ENCODE results near the gene PCNX2. TPM values are rescaled to one million over a fixed set of nuclear protein-coding genes. Genes with fewer than 3 reads are reported as not detected.

PCNX2 gene
- polyA plus RNA-seq, 3 donors, result 0.29 to 7.9 (median 0.62) TPM

GRCh38 chr1:232984577-232985425 lies 310.7 kb downstream of the PCNX2 start:
- intact Hi-C loops (cut with micrococcal nuclease), result no loop called here
- peaks cover 0 to 2% (median 0%) of the 10 kb centered on the region in 3 donors for H3K27me3 Mint-ChIP-seq (ENCODE audit: low read depth in 3 of 3)
- no peaks in the 10 kb centered on the region for H3K4me1 Mint-ChIP-seq
- H3K4me1 ChIP-seq (ENCODE audit: control insufficient read depth in 1 of 2, insufficient read depth in 2 of 2, low read length in 2 of 2), result no peaks in the 10 kb centered on the region
- H2AFZ ChIP-seq (ENCODE audit: insufficient read depth, low read depth, low read length, poor library complexity, severe bottlenecking), result no peak overlapping the region
- H3K27ac Mint-ChIP-seq, result peak overlapping the region in 3 of 7 donors; percentile 42 to 57 (median 42)
- H3K36me3 Mint-ChIP-seq, result peaks cover 6 to 15% of the 10 kb centered on the region in 2 donors
- no peak overlapping the region for H3K9ac ChIP-seq (ENCODE audit: insufficient read depth, low read length, poor library complexity, severe bottlenecking)
- no peaks in the 10 kb centered on the region for H3K9me3 ChIP-seq (replicated peaks in 1 of 2; ENCODE audit: control insufficient read depth in 1 of 2, insufficient read depth in 1 of 2, low read length in 2 of 2)
- DNase-seq, result no peak
- TF ChIP-seq CTCF (IDR thresholded peaks at IDR 0.05), result no peak
- no peak overlapping the region for H3K27ac ChIP-seq (ENCODE audit: low read depth in 1 of 2, low read length in 2 of 2)
- H3K79me2 ChIP-seq (ENCODE audit: insufficient read depth, low read length), result no peaks in the 10 kb centered on the region
- no peaks in the 10 kb centered on the region for H4K20me1 ChIP-seq (ENCODE audit: insufficient read depth, low read length)
- no peaks in the 10 kb centered on the region for H3K27me3 ChIP-seq (ENCODE audit: control insufficient read depth in 2 of 2, insufficient read depth in 2 of 2, low read length in 2 of 2)
- no peak overlapping the region for H3K4me3 Mint-ChIP-seq
- H3K4me3 ChIP-seq (replicated peaks in 1 of 3; ENCODE audit: low read depth in 2 of 3, low read length in 3 of 3), result no peak overlapping the region
- no peaks in the 10 kb centered on the region for H3K9me3 Mint-ChIP-seq
- 100% methylated on average over 6 of the region's 10 CpGs for WGBS (ENCODE audit: insufficient coverage)
- no peak overlapping the region for H3K4me2 ChIP-seq (replicated peaks; ENCODE audit: extremely low read depth, low read length, poor library complexity, severe bottlenecking)
- peaks cover 0 to 7% of the 10 kb centered on the region in 2 donors for H3K36me3 ChIP-seq (replicated peaks in 1 of 2; ENCODE audit: control insufficient read depth in 1 of 2, insufficient read depth in 2 of 2, low read length in 2 of 2)

DNA sequence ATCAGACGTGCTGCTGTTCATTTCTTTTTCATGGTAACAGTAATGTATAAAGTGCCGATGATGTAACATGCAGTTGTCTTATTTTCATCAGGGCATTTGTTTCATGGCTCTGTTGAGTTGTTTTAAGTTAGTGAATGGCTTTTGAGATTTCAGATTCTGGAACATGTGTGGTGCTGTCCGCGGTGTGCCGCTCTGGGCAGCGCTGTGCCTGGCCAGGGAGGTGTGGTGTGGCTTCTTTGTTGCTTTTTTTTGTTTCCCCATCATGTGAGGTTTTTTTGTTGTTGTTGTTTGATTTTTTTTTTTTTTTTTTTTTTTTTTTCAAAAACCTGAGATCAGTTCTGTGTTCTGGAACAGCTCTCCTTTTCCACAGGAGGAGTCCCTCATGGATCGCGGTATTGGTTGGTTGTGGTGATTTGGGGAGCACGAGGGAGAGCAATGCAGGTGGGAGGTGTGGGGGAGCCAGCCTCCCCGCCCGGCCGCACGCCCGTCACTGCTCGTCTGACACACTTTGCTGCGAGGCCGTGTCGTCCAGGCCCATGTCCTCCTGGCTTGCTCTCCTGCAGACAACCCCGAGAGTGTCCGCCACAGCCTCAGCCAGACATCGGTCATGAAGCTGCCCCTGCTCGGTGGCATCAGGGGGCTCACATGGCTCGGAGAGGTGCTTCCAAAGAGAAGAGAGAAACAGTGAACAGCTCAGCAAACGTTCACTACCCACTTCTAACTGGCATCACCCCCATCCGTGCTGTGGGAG lies 311.5 kb downstream of the PCNX2 start:
- Histone ChIP-seq H3K4me1 (ENCODE audit: control insufficient read depth in 1 of 2, insufficient read depth in 2 of 2, low read length in 2 of 2) (peaks cover 0 to under 1% of the 10 kb centered on the region in 2 donors), H4K20me1 (ENCODE audit: insufficient read depth, low read length) (no peaks in the 10 kb centered on the region), H3K36me3 (replicated peaks in 1 of 2; ENCODE audit: control insufficient read depth in 1 of 2, insufficient read depth in 2 of 2, low read length in 2 of 2) (peaks cover 0 to 7% of the 10 kb centered on the region in 2 donors), H3K4me3 (replicated peaks in 1 of 3; ENCODE audit: low read depth in 2 of 3, low read length in 3 of 3) (no peak overlapping the region), H3K9me3 (replicated peaks in 1 of 2; ENCODE audit: control insufficient read depth in 1 of 2, insufficient read depth in 1 of 2, low read length in 2 of 2) (no peaks in the 10 kb centered on the region), H3K27me3 (ENCODE audit: control insufficient read depth in 2 of 2, insufficient read depth in 2 of 2, low read length in 2 of 2) (no peaks in the 10 kb centered on the region), H3K27ac (ENCODE audit: low read depth in 1 of 2, low read length in 2 of 2) (no peak overlapping the region), H2AFZ (ENCODE audit: insufficient read depth, low read depth, low read length, poor library complexity, severe bottlenecking) (no peak overlapping the region), H3K9ac (ENCODE audit: insufficient read depth, low read length, poor library complexity, severe bottlenecking) (no peak overlapping the region), H3K4me2 (replicated peaks; ENCODE audit: extremely low read depth, low read length, poor library complexity, severe bottlenecking) (no peak overlapping the region), H3K79me2 (ENCODE audit: insufficient read depth, low read length) (no peaks in the 10 kb centered on the region)
- Mint-ChIP-seq H3K4me1 (no peaks in the 10 kb centered on the region), H3K27ac (peak overlapping the region in 2 of 7 donors; percentile 50 to 83), H3K27me3 (ENCODE audit: low read depth in 3 of 3) (peaks cover 0 to 2% (median 0%) of the 10 kb centered on the region in 3 donors), H3K36me3 (peaks cover 6 to 17% of the 10 kb centered on the region in 2 donors), H3K4me3 (no peak overlapping the region), H3K9me3 (no peaks in the 10 kb centered on the region)
- DNase-seq, result no peak
- 96% methylated on average over 21 of the region's 25 CpGs for WGBS (ENCODE audit: insufficient coverage)
- TF ChIP-seq CTCF (IDR thresholded peaks at IDR 0.05), result no peak
- intact Hi-C loops (cut with micrococcal nuclease), result no loop called here

Measured in CD14-positive monocyte (primary cell).